HepG2 (cell line): ENCODE measurements around the gene CBLB. TPM values are rescaled to one million over a fixed set of nuclear protein-coding genes. Genes with fewer than 3 reads are reported as not detected.

Experiments
- ATAC-seq: fragments of 200-7000 bp; cut with Tn5 transposase; 3 replicates; pipeline ENCODE4 v1.9.1; 2020; ENCODE audit warnings: mild to moderate bottlenecking, moderate library complexity
- BruUV-seq: library from RNA; stranded (reverse); fragments of 400-500 nt; replicated peaks from 2 replicates; lab custom pipeline; 2021; lab: Mats Ljungman, UMichigan
- CTCF ChIA-PET: fragments of 300-600 bp; formaldehyde crosslinking; extraction: SDS; loops from one replicate; lab custom pipeline; 2021; ENCODE audit warnings: low total read pairs, inconsistent platforms, low intra/inter-chr PET ratio; lab: Yijun Ruan, JAX
- POLR2A ChIA-PET: fragments of 350-600 bp; sonication (Branson Sonifier 250); formaldehyde crosslinking; loops from one replicate; lab custom pipeline; 2020; ENCODE audit warnings: antibody characterized with exemption, inconsistent platforms; lab: Yijun Ruan, JAX
- DNase-seq: peaks from one replicate; pipeline ENCODE4 v3.0.0-alpha.2; 2015; ENCODE audit warnings: low spot score
- FAIRE-seq: peaks from 3 replicates; lab custom pipeline; 2011; peaks lifted over from hg19 to GRCh38; lab: Jason Lieb, UNC
- H2AFZ ChIP-seq: one replicate; pipeline ENCODE4 v1.6.1; 2011; ENCODE audit warnings: low read length, inconsistent platforms
- H3K27ac ChIP-seq: fragments of 300-600 bp; 3 replicates; pipeline ENCODE4 v1.8.0; 2011; ENCODE audit warnings: mixed run types, mild to moderate bottlenecking, mixed read lengths, low read length, inconsistent platforms; ENCODE audit not compliant: insufficient read depth; ENCODE audit errors: extremely low read length
- H3K27me3 ChIP-seq, 2 experiments: fragments of 200-600 bp in 1 of 2; 2 replicates in 1 of 2; 3 replicates in 1 of 2; pipeline versions ENCODE4 v1.6.0 to v1.8.0; 2011; ENCODE audit warnings: low read length in 2 of 2, mild to moderate bottlenecking in 2 of 2, moderate library complexity in 2 of 2, inconsistent platforms in 1 of 2; ENCODE audit not compliant: insufficient read depth in 2 of 2, control insufficient read depth in 1 of 2
- H3K36me3 ChIP-seq, 2 experiments: fragments of 200-600 bp in 1 of 2; replicated peaks in 1 of 2; 2 replicates in 1 of 2; 3 replicates in 1 of 2; pipeline versions ENCODE4 v1.5.1 to v1.8.0; 2011; ENCODE audit warnings: low read length in 2 of 2, inconsistent platforms in 1 of 2; ENCODE audit not compliant: insufficient read depth in 2 of 2, control insufficient read depth in 1 of 2
- H3K4me1 ChIP-seq: 2 replicates; pipeline ENCODE4 v1.5.1; 2012; ENCODE audit warnings: low read length, inconsistent platforms; ENCODE audit not compliant: insufficient read depth
- H3K4me2 ChIP-seq: 2 replicates; pipeline ENCODE4 v1.6.0; 2011; ENCODE audit warnings: low read depth, low read length, inconsistent platforms
- H3K4me3 ChIP-seq, 3 experiments: fragments of 200-600 bp in 1 of 3; sonication (generic), shearing (Covaris generic) in 1 of 3; replicated peaks in 1 of 3; 2 replicates each; pipeline ENCODE4 v1.5.1; 2011 to 2016; ENCODE audit warnings: low read length in 3 of 3, inconsistent platforms in 2 of 3, low read depth in 2 of 3, mild to moderate bottlenecking in 2 of 3, control low read depth in 1 of 3, mixed read lengths in 1 of 3; ENCODE audit not compliant: insufficient read depth in 1 of 3
- H3K79me2 ChIP-seq: one replicate; pipeline ENCODE4 v1.6.1; 2011; ENCODE audit warnings: low read length, inconsistent platforms; ENCODE audit not compliant: insufficient read depth
- H3K9ac ChIP-seq: 2 replicates; pipeline ENCODE4 v1.6.0; 2011; ENCODE audit warnings: mild to moderate bottlenecking, low read depth, low read length, inconsistent platforms; ENCODE audit not compliant: insufficient read depth
- H3K9me3 ChIP-seq: 2 replicates; pipeline ENCODE4 v1.5.1; 2012; ENCODE audit warnings: mild to moderate bottlenecking, low read length
- H4K20me1 ChIP-seq: 2 replicates; pipeline ENCODE4 v1.6.0; 2011; ENCODE audit warnings: inconsistent platforms, mild to moderate bottlenecking, low read length, moderate library complexity; ENCODE audit not compliant: insufficient read depth
- GABPB1 ChIP-seq: IDR thresholded peaks from 2 replicates; pipeline ENCODE4 v1.6.1; 2016; ENCODE audit warnings: mild to moderate bottlenecking, missing genetic modification reagents, moderate library complexity, missing compliant biosample characterization
- SRY ChIP-seq: sonication (generic); formaldehyde crosslinking; IDR thresholded peaks from 2 replicates; pipeline ENCODE4 v1.8.0; 2022; ENCODE audit warnings: mild to moderate bottlenecking, missing genetic modification reagents
- ZNF331 ChIP-seq: sonication (generic); formaldehyde crosslinking; IDR thresholded peaks from 2 replicates; pipeline ENCODE4 v1.4.0; 2020; ENCODE audit warnings: missing genetic modification reagents
- WGBS: methylation state at CpG from one replicate; pipeline ENCODE4 v1.1.6; 2017; ENCODE audit warnings: low lambda C conversion rate; 5-methylcytosine and 5-hydroxymethylcytosine counted together
- in situ Hi-C: cut with HindIII; loops from 2 replicates; pipeline ENCODE4 v1.10.0; 2017; ENCODE audit warnings: low pct_unique_long_range_greater_than_20kb; ENCODE audit not compliant: extremely low pct_ligation_motif_present
- intact Hi-C: fragments of 100-400 bp; cut with micrococcal nuclease; formaldehyde crosslinking; loops from one replicate; pipeline ENCODE4 v1.10.0; 2022; ENCODE audit not compliant: unreplicated experiment
- polyA plus RNA-seq, 8 experiments: library from polyadenylated mRNA; depleted of rRNA in 3 of 8; stranded (reverse) in 7 of 8; unstranded in 1 of 8; fragments of >200 nt; fragmentation: Illumina TruSeq in 4 of 8; extraction: Trizol in 4 of 8; gene quantifications; 2 replicates each; pipeline versions ENCODE4 v1.2.1 to v1.2.3, GENCODE V29; 2011 to 2016; ENCODE audit warnings: low read depth in 4 of 8, missing spikeins in 1 of 8, mixed read lengths in 1 of 8; ENCODE audit not compliant: insufficient read depth in 1 of 8
- total RNA-seq, 5 experiments: library from RNA; depleted of rRNA; stranded (reverse); fragments of >200 nt; fragmentation: Illumina TruSeq; extraction: Trizol; gene quantifications; 2 replicates each; pipeline ENCODE4 v1.2.3, GENCODE V29; 2016; ENCODE audit warnings: low read depth in 1 of 5
- TF ChIP-seq, protein P1 (sequence below): sonication (generic); formaldehyde crosslinking; IDR thresholded peaks from 2 replicates; pipeline ENCODE4 v1.4.0; 2020; ENCODE audit warnings: missing genetic modification reagents

The CBLB gene
- total and polyA plus RNA-seq, 2 of the 13 experiments (the other 11 are each of a cell fraction or from before 2014, with no cell fraction given) = 9.8 to 16.4 TPM

DNA sequence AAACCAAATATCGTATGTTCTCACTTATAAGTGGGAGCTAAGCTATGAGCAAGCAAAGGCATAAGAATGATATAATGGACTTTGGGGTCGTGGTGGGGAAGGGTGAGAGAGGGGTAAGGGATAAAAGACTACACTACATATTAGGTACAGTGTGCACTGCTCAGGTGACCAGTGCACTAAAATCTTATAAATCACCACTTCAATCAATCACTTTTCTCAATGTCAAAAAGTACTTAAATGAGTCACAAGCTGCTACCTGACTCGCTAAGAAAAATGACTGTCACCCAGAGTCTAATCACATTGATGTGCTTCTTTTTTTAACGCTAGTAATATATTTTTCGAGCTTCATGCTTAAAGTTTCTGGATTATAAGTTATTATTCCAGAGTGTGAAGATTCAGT, 95.5 kb downstream of the CBLB start:
- no peaks in the 10 kb centered on the region for H3K27me3 ChIP-seq
- BruUV-seq = no TSS peak
- ATAC-seq = no peak
- H3K4me1 ChIP-seq = no peaks in the 10 kb centered on the region
- H2AFZ ChIP-seq = no peak overlapping the region
- no peaks in the 10 kb centered on the region for H3K79me2 ChIP-seq
- DNase-seq = no peak
- peaks cover 0 to 4% of the 10 kb centered on the region in 2 experiments; a peak in 2 of 5 replicates for H3K36me3 ChIP-seq
- CTCF ChIA-PET = no interaction called here
- POLR2A ChIA-PET = no interaction called here
- no peak for FAIRE-seq
- 95% methylated on average over 5 of the region's 5 CpGs for WGBS
- no peaks in the 10 kb centered on the region for H3K9me3 ChIP-seq
- no peak overlapping the region for H3K4me3 ChIP-seq
- intact Hi-C loops = no loop called here
- in situ Hi-C loops = no loop called here
- no peak overlapping the region for H3K9ac ChIP-seq
- TF ChIP-seq, protein P1, sequence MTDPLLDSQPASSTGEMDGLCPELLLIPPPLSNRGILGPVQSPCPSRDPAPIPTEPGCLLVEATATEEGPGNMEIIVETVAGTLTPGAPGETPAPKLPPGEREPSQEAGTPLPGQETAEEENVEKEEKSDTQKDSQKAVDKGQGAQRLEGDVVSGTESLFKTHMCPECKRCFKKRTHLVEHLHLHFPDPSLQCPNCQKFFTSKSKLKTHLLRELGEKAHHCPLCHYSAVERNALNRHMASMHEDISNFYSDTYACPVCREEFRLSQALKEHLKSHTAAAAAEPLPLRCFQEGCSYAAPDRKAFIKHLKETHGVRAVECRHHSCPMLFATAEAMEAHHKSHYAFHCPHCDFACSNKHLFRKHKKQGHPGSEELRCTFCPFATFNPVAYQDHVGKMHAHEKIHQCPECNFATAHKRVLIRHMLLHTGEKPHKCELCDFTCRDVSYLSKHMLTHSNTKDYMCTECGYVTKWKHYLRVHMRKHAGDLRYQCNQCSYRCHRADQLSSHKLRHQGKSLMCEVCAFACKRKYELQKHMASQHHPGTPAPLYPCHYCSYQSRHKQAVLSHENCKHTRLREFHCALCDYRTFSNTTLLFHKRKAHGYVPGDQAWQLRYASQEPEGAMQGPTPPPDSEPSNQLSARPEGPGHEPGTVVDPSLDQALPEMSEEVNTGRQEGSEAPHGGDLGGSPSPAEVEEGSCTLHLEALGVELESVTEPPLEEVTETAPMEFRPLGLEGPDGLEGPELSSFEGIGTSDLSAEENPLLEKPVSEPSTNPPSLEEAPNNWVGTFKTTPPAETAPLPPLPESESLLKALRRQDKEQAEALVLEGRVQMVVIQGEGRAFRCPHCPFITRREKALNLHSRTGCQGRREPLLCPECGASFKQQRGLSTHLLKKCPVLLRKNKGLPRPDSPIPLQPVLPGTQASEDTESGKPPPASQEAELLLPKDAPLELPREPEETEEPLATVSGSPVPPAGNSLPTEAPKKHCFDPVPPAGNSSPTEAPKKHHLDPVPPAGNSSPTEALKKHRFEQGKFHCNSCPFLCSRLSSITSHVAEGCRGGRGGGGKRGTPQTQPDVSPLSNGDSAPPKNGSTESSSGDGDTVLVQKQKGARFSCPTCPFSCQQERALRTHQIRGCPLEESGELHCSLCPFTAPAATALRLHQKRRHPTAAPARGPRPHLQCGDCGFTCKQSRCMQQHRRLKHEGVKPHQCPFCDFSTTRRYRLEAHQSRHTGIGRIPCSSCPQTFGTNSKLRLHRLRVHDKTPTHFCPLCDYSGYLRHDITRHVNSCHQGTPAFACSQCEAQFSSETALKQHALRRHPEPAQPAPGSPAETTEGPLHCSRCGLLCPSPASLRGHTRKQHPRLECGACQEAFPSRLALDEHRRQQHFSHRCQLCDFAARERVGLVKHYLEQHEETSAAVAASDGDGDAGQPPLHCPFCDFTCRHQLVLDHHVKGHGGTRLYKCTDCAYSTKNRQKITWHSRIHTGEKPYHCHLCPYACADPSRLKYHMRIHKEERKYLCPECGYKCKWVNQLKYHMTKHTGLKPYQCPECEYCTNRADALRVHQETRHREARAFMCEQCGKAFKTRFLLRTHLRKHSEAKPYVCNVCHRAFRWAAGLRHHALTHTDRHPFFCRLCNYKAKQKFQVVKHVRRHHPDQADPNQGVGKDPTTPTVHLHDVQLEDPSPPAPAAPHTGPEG = no peak
- TF ChIP-seq SRY (CRISPR knock-in tag) = no peak
- TF ChIP-seq GABPB1 = no peak
- no peak for TF ChIP-seq ZNF331 (CRISPR knock-in tag)
- H3K4me2 ChIP-seq = no peak overlapping the region
- peaks cover 10% of the 10 kb centered on the region; the same call in 1 of the 2 replicates for H4K20me1 ChIP-seq
- H3K27ac ChIP-seq = no peak overlapping the region
